B cell (primary cell): ENCODE measurements around the gene CGNL1. TPM values are rescaled to one million over a fixed set of nuclear protein-coding genes. Genes with fewer than 3 reads are reported as not detected.

ENCODE experiments used
- ATAC-seq: fragments of 200-7000 bp; cut with Tn5 transposase; one replicate; pipeline ENCODE4 v1.10.0; 2021; ENCODE audit warnings: low read depth, mild to moderate bottlenecking, moderate number of reproducible peaks, moderate library complexity
- CTCF ChIA-PET: fragments of 350-600 bp; sonication (Branson Sonifier 250); formaldehyde crosslinking; loops from one replicate; lab custom pipeline; 2021; ENCODE audit warnings: antibody characterized with exemption, inconsistent platforms; lab: Charles Lee
- POLR2A ChIA-PET: fragments of 350-600 bp; sonication (Branson Sonifier 250); formaldehyde crosslinking; loops from one replicate; lab custom pipeline; 2021; ENCODE audit warnings: antibody characterized with exemption; lab: Charles Lee
- DNase-seq: peaks from one replicate; pipeline ENCODE4 v3.0.0; 2013
- H2AFZ ChIP-seq: 2 replicates; pipeline ENCODE4 v1.6.1; 2012; ENCODE audit warnings: mild to moderate bottlenecking, low read depth, low read length; ENCODE audit not compliant: insufficient read depth, poor library complexity, severe bottlenecking
- H3K27ac ChIP-seq, 2 donors: 1 replicate in 1 of 2; 2 replicates in 1 of 2; pipeline ENCODE4 v1.5.1; 2012 to 2013; ENCODE audit warnings: low read length in 2 of 2, mild to moderate bottlenecking in 2 of 2, moderate library complexity in 1 of 2
- H3K27me3 ChIP-seq, 4 experiments: fragments of 200-600 bp in 1 of 4; sonication (generic) in 1 of 4; replicated peaks in 1 of 4; 1 replicate in 2 of 4; 2 replicates in 2 of 4; pipeline versions ENCODE4 v1.6.1 to v1.7.0; 2013 to 2016; ENCODE audit warnings: low read length in 3 of 4, mild to moderate bottlenecking in 2 of 4, mixed read lengths in 1 of 4, moderate library complexity in 1 of 4; ENCODE audit not compliant: insufficient read depth in 4 of 4, control insufficient read depth in 3 of 4; ENCODE audit errors: control extremely low read depth in 1 of 4
- H3K36me3 ChIP-seq, 2 experiments: replicated peaks in 1 of 2; 1 replicate in 1 of 2; 2 replicates in 1 of 2; pipeline versions ENCODE4 v1.6.1 to v1.7.1; 2013; ENCODE audit warnings: low read length in 1 of 2; ENCODE audit not compliant: insufficient read depth in 2 of 2, control insufficient read depth in 1 of 2; ENCODE audit errors: control extremely low read depth in 1 of 2, extremely low read depth in 1 of 2
- H3K4me1 ChIP-seq, 2 donors: fragments of 200-600 bp in 1 of 2; sonication (generic) in 1 of 2; 1 replicate in 1 of 2; 2 replicates in 1 of 2; pipeline versions ENCODE4 v1.5.1 to v1.6.1; 2013 to 2017; ENCODE audit warnings: low read length in 2 of 2; ENCODE audit not compliant: control insufficient read depth in 2 of 2, insufficient read depth in 2 of 2
- H3K4me2 ChIP-seq: replicated peaks from 2 replicates; pipeline ENCODE3; 2012; ENCODE audit warnings: mild to moderate bottlenecking, low read depth, low read length; ENCODE audit not compliant: poor library complexity, severe bottlenecking
- H3K4me3 ChIP-seq, 5 experiments: fragments of 200-600 bp in 1 of 5; sonication (generic) in 1 of 5; 1 replicate in 3 of 5; 2 replicates in 2 of 5; pipeline versions ENCODE4 v1.5.1 to v1.7.0; 2011 to 2016; ENCODE audit warnings: low read length in 4 of 5, mild to moderate bottlenecking in 4 of 5, low read depth in 2 of 5, control low read depth in 1 of 5, moderate library complexity in 1 of 5; ENCODE audit not compliant: insufficient read depth in 1 of 5; ENCODE audit errors: control extremely low read depth in 1 of 5, extremely low read depth in 1 of 5
- H3K79me2 ChIP-seq: fragments of 200-600 bp; sonication (generic); one replicate; pipeline ENCODE4 v1.6.0; 2016; ENCODE audit warnings: low read length; ENCODE audit not compliant: control insufficient read depth, insufficient read depth
- H3K9ac ChIP-seq: fragments of 200-600 bp; sonication (generic); 2 replicates; pipeline ENCODE4 v1.6.1; 2017; ENCODE audit warnings: mild to moderate bottlenecking, low read length, moderate library complexity
- H3K9me3 ChIP-seq, 3 donors: one replicate each; pipeline versions ENCODE4 v1.6.1 to v1.7.1; 2013; ENCODE audit warnings: low read length in 2 of 3; ENCODE audit not compliant: control insufficient read depth in 2 of 3, insufficient read depth in 1 of 3; ENCODE audit errors: control extremely low read depth in 1 of 3
- H4K20me1 ChIP-seq: 2 replicates; pipeline ENCODE4 v1.6.0; 2012; ENCODE audit warnings: mild to moderate bottlenecking, low read length; ENCODE audit not compliant: insufficient read depth, control insufficient read depth, poor library complexity, severe bottlenecking
- H3K27ac Mint-ChIP-seq: one replicate; pipeline ENCODE4 v1.8.0; 2021; ENCODE audit warnings: mixed read lengths
- H3K27me3 Mint-ChIP-seq: one replicate; pipeline ENCODE4 v1.8.0; 2021; ENCODE audit warnings: mixed read lengths
- H3K4me1 Mint-ChIP-seq: one replicate; pipeline ENCODE4 v1.8.0; 2021; ENCODE audit warnings: mixed read lengths
- H3K4me3 Mint-ChIP-seq: one replicate; pipeline ENCODE4 v1.8.0; 2021; ENCODE audit warnings: mixed read lengths
- H3K9me3 Mint-ChIP-seq: one replicate; pipeline ENCODE4 v1.8.0; 2022; ENCODE audit warnings: mixed read lengths; ENCODE audit not compliant: insufficient read depth
- CTCF ChIP-seq: fragments of 200-600 bp; IDR thresholded peaks from one replicate; pipeline ENCODE4 v1.8.0; 2022; ENCODE audit warnings: antibody characterized with exemption, mild to moderate bottlenecking
- EZH2 ChIP-seq: IDR thresholded peaks from 2 replicates; pipeline ENCODE4 v1.6.1; 2012; ENCODE audit warnings: borderline replicate concordance, low read depth, mild to moderate bottlenecking, moderate library complexity, low read length; ENCODE audit not compliant: insufficient read depth, poor library complexity, severe bottlenecking
- WGBS: methylation state at CpG from one replicate; pipeline ENCODE4 v1.1.5; 2013; ENCODE audit warnings: missing lambda C conversion rate; ENCODE audit not compliant: insufficient coverage; 5-methylcytosine and 5-hydroxymethylcytosine counted together
- intact Hi-C: fragments of 100-400 bp; cut with micrococcal nuclease; formaldehyde crosslinking; loops from one replicate; pipeline ENCODE4 v1.10.0; 2022
- polyA plus RNA-seq: library from polyadenylated mRNA; depleted of rRNA; stranded (reverse); fragments of >200 nt; gene quantifications from 2 replicates; pipeline ENCODE4 v1.2.3, GENCODE V29; 2012
- total RNA-seq, 2 donors: library from RNA; stranded (reverse); fragments of 120-200 nt in 1 of 2; gene quantifications; 1 replicate in 1 of 2; 2 replicates in 1 of 2; pipeline versions ENCODE4 v1.2.3 to v1.2.4, GENCODE V29; 2013 to 2022

CGNL1 gene
- total and polyA plus RNA-seq, 2 donors (not counting 1 experiment from before 2014, with no cell fraction given), result 0.03 to 0.12 TPM

- Mint-ChIP-seq H3K4me3 (no peak overlapping the region), H3K27ac (no peak overlapping the region), H3K9me3 (no peaks in the 10 kb centered on the region), H3K27me3 (peaks cover 5% of the 10 kb centered on the region), H3K4me1 (no peaks in the 10 kb centered on the region)
- Histone ChIP-seq H3K27ac (no peak overlapping the region), H3K4me3 (no peak overlapping the region), H4K20me1 (no peaks in the 10 kb centered on the region), H3K36me3 (no peaks in the 10 kb centered on the region), H3K9me3 (peaks cover 0 to 12% (median 9%) of the 10 kb centered on the region in 3 donors), H3K79me2 (no peaks in the 10 kb centered on the region), H3K9ac (no peak overlapping the region), H3K4me1 (no peaks in the 10 kb centered on the region), H3K4me2 (no peak overlapping the region), H3K27me3 (peaks cover 0 to 4% (median 0%) of the 10 kb centered on the region in 4 experiments), H2AFZ (no peak overlapping the region)
- no CpG with 5 or more reads among the region's 4 CpGs for WGBS
- intact Hi-C loops, result no loop called here
- no peak for DNase-seq
- no peak for ATAC-seq
- ChIA-PET CTCF (interaction anchor here (0.7 kb wide), 1 partner anchor 30 kb away, joined by 3 read pairs; no protein-coding TSS in a partner anchor), POLR2A (no interaction called here)
- TF ChIP-seq CTCF (no peak), EZH2 (no peak)
Measured at GRCh38 chr15:57456559-57456958, 80.3 kb downstream of the CGNL1 start.

- ATAC-seq, result no peak
- no peak overlapping the region for H3K27ac Mint-ChIP-seq
- H3K9me3 ChIP-seq, result peaks cover 0 to 12% (median 9%) of the 10 kb centered on the region in 3 donors
Measured at GRCh38 chr15:57457726-57458125, 81.4 kb downstream of the CGNL1 start.

More at GRCh38 chr15:57457726-57458125, 81.4 kb downstream of the CGNL1 start:
- Mint-ChIP-seq H3K4me1 (no peaks in the 10 kb centered on the region), H3K9me3 (no peaks in the 10 kb centered on the region), H3K27me3 (peaks cover 5% of the 10 kb centered on the region), H3K4me3 (no peak overlapping the region)
- Histone ChIP-seq H3K27ac (no peak overlapping the region), H4K20me1 (no peaks in the 10 kb centered on the region), H3K9ac (no peak overlapping the region), H3K36me3 (no peaks in the 10 kb centered on the region), H2AFZ (no peak overlapping the region), H3K4me2 (no peak overlapping the region), H3K4me3 (no peak overlapping the region), H3K27me3 (peaks cover 0 to 4% (median 0%) of the 10 kb centered on the region in 4 experiments), H3K79me2 (no peaks in the 10 kb centered on the region), H3K4me1 (no peaks in the 10 kb centered on the region)
- WGBS, result no CpG with 5 or more reads among the region's 3 CpGs
- ChIA-PET POLR2A (no interaction called here), CTCF (no interaction called here)
- TF ChIP-seq CTCF (no peak), EZH2 (no peak)
- intact Hi-C loops, result no loop called here
- no peak for DNase-seq
